ENCODE results near the gene SPNS2. TPM values are rescaled to one million over a fixed set of nuclear protein-coding genes. Genes with fewer than 3 reads are reported as not detected.

Gene SPNS2
- total and polyA plus RNA-seq, 2 experiments from 2014 or later, result 1.7 to 2.3 TPM

GRCh38 chr17:4549781-4550533 is 51.3 kb downstream of the SPNS2 start (continued):
- TF ChIP-seq ZNF462 (CRISPR knock-in tag; IDR thresholded peaks at IDR 0.05), result no peak
- no peak for TF ChIP-seq NANOG (IDR thresholded peaks at IDR 0.05; ENCODE audit: borderline replicate concordance)

GRCh38 chr17:4550534-4551039 is 51.9 kb downstream of the SPNS2 start:
- Mint-ChIP-seq H3K27me3 (ENCODE audit: insufficient read depth, low read depth, poor library complexity) (peaks cover 13% of the 10 kb centered on the region), H3K36me3 (ENCODE audit: low read depth) (peaks cover 95% of the 10 kb centered on the region), H3K4me1 (peaks cover 16% of the 10 kb centered on the region; the same call in 2 of the 3 replicates), H3K9me3 (no peaks in the 10 kb centered on the region), H3K4me3 (no peak overlapping the region), H3K27ac (peak overlapping the region; percentile 90; the same call in 1 of the 2 replicates)
- Histone ChIP-seq H4K20me1 (replicated peaks; ENCODE audit: insufficient read depth) (peaks cover 27% of the 10 kb centered on the region), H3K4me2 (no peak overlapping the region), H3K27me3 (ENCODE audit: insufficient read depth) (no peaks in the 10 kb centered on the region), H3K36me3 (ENCODE audit: insufficient read depth) (peaks cover 28% of the 10 kb centered on the region), H3K79me2 (replicated peaks; ENCODE audit: insufficient read depth) (peaks cover 28% of the 10 kb centered on the region), H3K9me2 (ENCODE audit: insufficient read depth) (no peaks in the 10 kb centered on the region), H3K27ac (ENCODE audit: low read depth) (0 out of 2 replicates have a peak overlapping the region, but pooled peaks have one; percentile 39), H3F3A (replicated peaks; ENCODE audit: low read depth) (peaks cover 7% of the 10 kb centered on the region; the same call in 1 of the 2 replicates), H2AFZ (no peak overlapping the region), H3K4me1 (ENCODE audit: insufficient read depth) (peaks cover 10% of the 10 kb centered on the region; the same call in 1 of the 2 replicates), H3K4me3 (no peak overlapping the region)
- ATAC-seq, result no peak
- no peak for DNase-seq (ENCODE audit: low spot score)
- TF ChIP-seq EZH2phosphoT487 (IDR thresholded peaks at IDR 0.05; ENCODE audit: unreplicated experiment) (no peak), REST (IDR thresholded peaks at IDR 0.05; ENCODE audit: unreplicated experiment) (no peak), ETS1 (IDR thresholded peaks at IDR 0.05) (no peak), CTCF (conservative IDR thresholded peaks at IDR 0.05; ENCODE audit: low read depth in 2 of 2) (no peak), STAT1 (IDR thresholded peaks at IDR 0.05; ENCODE audit: unreplicated experiment) (no peak), POLR2AphosphoS5 (IDR thresholded peaks at IDR 0.05; ENCODE audit: low read depth) (no peak), NANOG (IDR thresholded peaks at IDR 0.05; ENCODE audit: borderline replicate concordance) (no peak), JUNB (IDR thresholded peaks at IDR 0.05; ENCODE audit: unreplicated experiment) (no peak), EZH2 (IDR thresholded peaks at IDR 0.05; ENCODE audit: low read depth, unreplicated experiment) (no peak), ZNF331 (CRISPR knock-in tag; IDR thresholded peaks at IDR 0.05; ENCODE audit: low read depth) (no peak)

All from GM23338 (cell line).